Suprapubic skin (tissue), 4 donors: ENCODE measurements around the gene PDZD8. TPM values are rescaled to one million over a fixed set of nuclear protein-coding genes. Genes with fewer than 3 reads are reported as not detected.

Experiments
- DNase-seq, 2 donors: peaks; one replicate each; pipeline ENCODE4 v3.0.0-alpha.2; 2019; ENCODE audit warnings: low spot score in 2 of 2
- H3K27ac ChIP-seq: fragments of 200-600 bp; sonication (generic); one replicate; pipeline ENCODE4 v1.5.1; 2019
- H3K27me3 ChIP-seq: fragments of 200-600 bp; sonication (generic); one replicate; pipeline ENCODE4 v1.5.1; 2019
- H3K36me3 ChIP-seq: fragments of 200-600 bp; sonication (generic); one replicate; pipeline ENCODE4 v1.5.1; 2019
- H3K4me1 ChIP-seq: fragments of 200-600 bp; sonication (generic); one replicate; pipeline ENCODE4 v1.5.1; 2019
- H3K4me3 ChIP-seq: fragments of 200-600 bp; sonication (generic); one replicate; pipeline ENCODE4 v1.5.1; 2019; ENCODE audit warnings: mild to moderate bottlenecking
- H3K9me3 ChIP-seq: fragments of 200-600 bp; sonication (generic); one replicate; pipeline ENCODE4 v1.5.1; 2019
- EP300 ChIP-seq: sonication (generic); formaldehyde crosslinking; IDR thresholded peaks from one replicate; pipeline ENCODE4 v1.6.1; 2017; ENCODE audit warnings: antibody characterized with exemption
- POLR2A ChIP-seq, 2 donors: fragments of 450-650 bp; IDR thresholded peaks; one replicate each; pipeline ENCODE4 v1.6.1; 2017; ENCODE audit warnings: antibody characterized with exemption in 2 of 2, mild to moderate bottlenecking in 2 of 2, moderate library complexity in 2 of 2
- POLR2AphosphoS5 ChIP-seq, 3 donors: sonication (generic); formaldehyde crosslinking; IDR thresholded peaks; one replicate each; pipeline ENCODE4 v1.6.1; 2017; ENCODE audit warnings: antibody characterized with exemption in 3 of 3
- WGBS: methylation state at CpG from one replicate; pipeline ENCODE4 v1.1.5; 2018; 5-methylcytosine and 5-hydroxymethylcytosine counted together
- total RNA-seq, 4 donors: library from RNA; depleted of rRNA; stranded (reverse); fragments of >200 nt; gene quantifications; one replicate each; pipeline ENCODE4 v1.1.0, GENCODE V29; 2016
- TF ChIP-seq, protein P1 (sequence below), 2 donors: fragments of 200-600 bp in 1 of 2; fragments of 450-650 bp in 1 of 2; sonication (generic) in 1 of 2; IDR thresholded peaks; one replicate each; pipeline ENCODE4 v1.5.1; 2016 to 2019; ENCODE audit warnings: antibody characterized with exemption in 2 of 2, mild to moderate bottlenecking in 1 of 2, moderate library complexity in 1 of 2

The PDZD8 gene
- total RNA-seq, 4 donors from 2014 or later, result 23.7 to 46.2 (median 36.4) TPM

DNA sequence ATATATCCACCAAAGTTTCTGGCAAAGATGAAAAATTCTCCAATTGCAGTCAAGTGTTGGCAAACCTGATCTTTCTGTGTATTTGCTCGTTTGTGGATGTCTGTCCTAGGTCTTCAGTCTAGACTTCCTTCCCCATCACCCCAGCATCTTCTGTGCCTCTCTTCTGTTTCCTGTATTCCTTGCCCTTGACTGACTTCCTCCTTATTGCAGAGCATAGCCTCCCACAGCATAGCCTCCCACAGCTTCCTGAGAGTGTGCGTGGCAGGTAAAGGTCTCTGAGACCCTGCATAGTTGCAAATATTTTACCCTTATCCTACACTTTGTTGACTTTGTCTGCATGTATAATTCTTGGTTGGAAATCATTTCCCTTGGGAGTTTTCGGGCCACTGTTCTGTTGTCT is 116.0 kb downstream of the PDZD8 start:
- Histone ChIP-seq H3K4me1 (no peaks in the 10 kb centered on the region), H3K27me3 (peaks cover 41% of the 10 kb centered on the region), H3K27ac (no peak overlapping the region), H3K36me3 (no peaks in the 10 kb centered on the region), H3K9me3 (no peaks in the 10 kb centered on the region), H3K4me3 (no peak overlapping the region)
- WGBS, result 52% methylated on average over 3 of the region's 3 CpGs
- no peak for DNase-seq
- no peak for TF ChIP-seq POLR2AphosphoS5 (IDR thresholded peaks at IDR 0.05)
- no peak for TF ChIP-seq EP300
- no peak for TF ChIP-seq POLR2A (IDR thresholded peaks at IDR 0.05)
- TF ChIP-seq, protein P1, sequence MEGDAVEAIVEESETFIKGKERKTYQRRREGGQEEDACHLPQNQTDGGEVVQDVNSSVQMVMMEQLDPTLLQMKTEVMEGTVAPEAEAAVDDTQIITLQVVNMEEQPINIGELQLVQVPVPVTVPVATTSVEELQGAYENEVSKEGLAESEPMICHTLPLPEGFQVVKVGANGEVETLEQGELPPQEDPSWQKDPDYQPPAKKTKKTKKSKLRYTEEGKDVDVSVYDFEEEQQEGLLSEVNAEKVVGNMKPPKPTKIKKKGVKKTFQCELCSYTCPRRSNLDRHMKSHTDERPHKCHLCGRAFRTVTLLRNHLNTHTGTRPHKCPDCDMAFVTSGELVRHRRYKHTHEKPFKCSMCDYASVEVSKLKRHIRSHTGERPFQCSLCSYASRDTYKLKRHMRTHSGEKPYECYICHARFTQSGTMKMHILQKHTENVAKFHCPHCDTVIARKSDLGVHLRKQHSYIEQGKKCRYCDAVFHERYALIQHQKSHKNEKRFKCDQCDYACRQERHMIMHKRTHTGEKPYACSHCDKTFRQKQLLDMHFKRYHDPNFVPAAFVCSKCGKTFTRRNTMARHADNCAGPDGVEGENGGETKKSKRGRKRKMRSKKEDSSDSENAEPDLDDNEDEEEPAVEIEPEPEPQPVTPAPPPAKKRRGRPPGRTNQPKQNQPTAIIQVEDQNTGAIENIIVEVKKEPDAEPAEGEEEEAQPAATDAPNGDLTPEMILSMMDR (IDR thresholded peaks at IDR 0.05), result no peak

DNA sequence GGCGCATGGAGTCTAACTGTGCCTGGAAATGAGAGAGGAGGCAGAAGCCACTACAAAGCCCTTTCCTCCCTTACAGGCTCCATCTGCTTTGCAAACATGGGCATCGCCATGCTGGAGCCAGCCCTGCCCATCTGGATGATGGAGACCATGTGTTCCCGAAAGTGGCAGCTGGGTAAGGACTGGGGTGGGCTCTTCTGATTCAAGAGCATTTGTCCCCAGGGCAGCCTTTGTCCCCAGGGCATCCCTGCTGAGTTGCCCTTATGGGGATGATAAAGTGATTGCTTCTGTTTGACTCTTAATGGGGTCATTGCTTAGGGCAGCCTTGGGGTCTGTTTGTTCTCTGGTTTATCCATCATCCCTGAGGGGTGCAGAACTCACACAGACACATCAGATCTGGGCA is 117.5 kb downstream of the PDZD8 start:
- DNase-seq, result no peak
- WGBS, result 73% methylated on average over 3 of the region's 3 CpGs
- Histone ChIP-seq H3K27me3 (peaks cover 33% of the 10 kb centered on the region), H3K4me3 (no peak overlapping the region), H3K9me3 (no peaks in the 10 kb centered on the region), H3K36me3 (no peaks in the 10 kb centered on the region), H3K27ac (no peak overlapping the region), H3K4me1 (no peaks in the 10 kb centered on the region)
- TF ChIP-seq POLR2AphosphoS5 (IDR thresholded peaks at IDR 0.05), result no peak
- TF ChIP-seq EP300, result no peak
- TF ChIP-seq, protein P1 (IDR thresholded peaks at IDR 0.05), result no peak
- no peak for TF ChIP-seq POLR2A (IDR thresholded peaks at IDR 0.05)

DNA sequence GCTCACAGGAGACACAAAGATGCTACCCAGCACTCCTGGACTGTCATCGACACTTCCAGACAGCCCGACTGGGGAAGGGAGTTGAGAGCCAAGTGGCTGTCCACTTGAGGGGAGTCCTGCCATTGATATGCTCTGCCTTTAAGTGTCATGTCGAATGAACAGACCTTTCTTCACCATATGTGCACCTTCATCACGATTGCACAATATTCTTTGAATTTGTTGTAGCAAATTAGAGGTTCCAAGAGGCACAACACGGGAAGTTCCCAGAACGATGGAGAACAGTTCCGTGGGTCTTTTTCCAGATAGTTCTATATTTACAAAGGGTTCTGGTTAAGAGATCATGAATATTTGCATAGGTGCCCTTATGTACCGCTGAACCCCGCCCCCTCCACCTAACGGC is 118.3 kb downstream of the PDZD8 start:
- DNase-seq, result no peak
- Histone ChIP-seq H3K27ac (no peak overlapping the region), H3K4me1 (no peaks in the 10 kb centered on the region), H3K4me3 (no peak overlapping the region), H3K36me3 (no peaks in the 10 kb centered on the region), H3K9me3 (no peaks in the 10 kb centered on the region), H3K27me3 (peaks cover 28% of the 10 kb centered on the region)
- TF ChIP-seq, protein P1 (IDR thresholded peaks at IDR 0.05), result no peak
- TF ChIP-seq POLR2A (IDR thresholded peaks at IDR 0.05), result no peak
- TF ChIP-seq EP300, result no peak
- TF ChIP-seq POLR2AphosphoS5 (IDR thresholded peaks at IDR 0.05), result no peak
- WGBS, result 91% methylated on average over 8 of the region's 10 CpGs

DNA sequence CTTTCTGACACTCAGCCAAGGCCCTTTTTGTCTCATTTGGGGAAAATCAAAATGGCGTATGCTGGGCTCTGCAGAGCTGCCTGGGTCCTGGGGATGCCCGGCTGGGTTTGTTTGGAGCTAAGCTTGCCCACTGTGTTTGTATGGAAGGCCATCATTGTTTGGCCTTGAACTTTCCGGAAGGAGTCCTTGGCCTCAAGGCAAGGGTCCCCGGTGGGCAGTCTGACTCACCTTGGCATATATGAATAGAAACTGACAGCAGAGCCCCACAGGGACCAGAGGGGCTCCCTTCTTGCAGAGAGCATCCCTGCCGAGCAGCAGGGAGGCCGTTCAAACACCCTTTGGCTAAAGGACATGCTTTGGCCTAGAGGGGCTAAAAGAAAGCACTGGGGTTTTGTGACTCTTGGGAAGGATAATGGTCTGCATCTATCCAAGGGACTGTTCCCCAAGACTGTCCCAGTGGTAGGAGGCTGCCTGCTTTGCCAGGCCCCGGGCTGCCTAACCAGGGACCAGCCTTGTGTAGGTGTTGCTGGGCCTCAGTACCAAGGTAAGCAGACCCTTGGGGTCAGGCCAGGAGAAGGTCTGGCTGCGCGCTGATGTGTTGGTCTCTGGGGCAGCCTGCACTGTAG is 119.3 kb downstream of the PDZD8 start:
- Histone ChIP-seq H3K9me3 (no peaks in the 10 kb centered on the region), H3K4me3 (no peak overlapping the region), H3K4me1 (no peaks in the 10 kb centered on the region), H3K27ac (no peak overlapping the region), H3K36me3 (no peaks in the 10 kb centered on the region), H3K27me3 (peaks cover 19% of the 10 kb centered on the region)
- DNase-seq, result no peak
- TF ChIP-seq POLR2A (IDR thresholded peaks at IDR 0.05) (no peak), EP300 (no peak), POLR2AphosphoS5 (IDR thresholded peaks at IDR 0.05) (no peak)
- TF ChIP-seq, protein P1 (IDR thresholded peaks at IDR 0.05), result no peak
- WGBS, result 96% methylated on average over 7 of the region's 9 CpGs

DNA sequence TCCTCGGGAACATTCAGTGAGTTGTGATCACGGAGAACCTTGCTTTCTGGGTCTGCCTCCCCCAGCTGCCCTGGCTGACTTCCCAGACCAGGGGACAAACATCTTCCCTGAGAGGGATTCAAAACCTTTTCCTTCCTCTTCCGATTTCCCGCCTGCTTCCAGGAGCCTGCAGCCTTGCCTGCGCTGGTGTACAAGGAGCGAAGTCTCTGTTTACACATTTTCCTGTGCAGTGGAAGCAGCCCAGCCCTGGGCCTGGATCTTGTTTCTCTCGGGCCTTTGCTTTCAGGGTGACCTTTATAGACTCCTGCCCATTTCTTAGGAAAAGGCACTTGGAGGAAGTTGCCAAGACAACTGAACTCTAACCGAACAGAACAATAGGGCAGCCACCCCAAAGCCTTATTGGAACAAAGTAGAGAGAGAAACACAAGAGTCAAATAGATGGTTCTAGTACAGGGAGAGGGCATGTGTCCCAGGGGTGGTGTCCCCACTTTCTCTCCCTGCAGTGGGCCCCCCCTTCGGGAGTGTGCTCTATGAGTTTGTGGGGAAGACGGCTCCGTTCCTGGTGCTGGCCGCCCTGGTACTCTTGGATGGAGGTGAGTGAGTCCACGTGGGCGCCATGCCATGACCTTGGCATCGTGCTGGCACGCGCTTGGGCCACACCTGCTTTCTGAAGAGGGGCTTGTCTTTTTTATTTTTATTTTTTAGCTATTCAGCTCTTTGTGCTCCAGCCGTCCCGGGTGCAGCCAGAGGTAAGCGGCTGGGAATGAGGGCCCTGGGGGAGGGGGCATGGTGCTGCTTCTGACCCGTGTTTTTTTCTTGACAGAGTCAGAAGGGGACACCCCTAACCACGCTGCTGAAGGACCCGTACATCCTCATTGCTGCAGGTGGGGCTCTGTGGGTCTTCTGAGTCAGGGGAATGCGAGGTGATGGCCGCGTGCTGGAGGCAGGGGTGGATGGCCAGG is 120.2 kb downstream of the PDZD8 start:
- Histone ChIP-seq H3K27ac (no peak overlapping the region), H3K36me3 (no peaks in the 10 kb centered on the region), H3K4me1 (no peaks in the 10 kb centered on the region), H3K27me3 (peaks cover 19% of the 10 kb centered on the region), H3K9me3 (no peaks in the 10 kb centered on the region), H3K4me3 (no peak overlapping the region)
- WGBS, result 85% methylated on average over 26 of the region's 26 CpGs
- no peak for DNase-seq
- TF ChIP-seq, protein P1 (IDR thresholded peaks at IDR 0.05), result no peak
- TF ChIP-seq POLR2AphosphoS5 (IDR thresholded peaks at IDR 0.05) (no peak), POLR2A (IDR thresholded peaks at IDR 0.05) (no peak), EP300 (no peak)
